HG03558 (cell line): Measurements from ENCODE around the gene APOL6.

Experiments used
- ATAC-seq: cut with Tn5 transposase; IDR thresholded peaks from one replicate; pipeline ENCODE4 v1.9.1; 2021; ENCODE audit warnings: moderate number of reproducible peaks; ENCODE audit not compliant: unreplicated experiment; ENCODE audit errors: extremely low read depth

Gene APOL6, protein sequence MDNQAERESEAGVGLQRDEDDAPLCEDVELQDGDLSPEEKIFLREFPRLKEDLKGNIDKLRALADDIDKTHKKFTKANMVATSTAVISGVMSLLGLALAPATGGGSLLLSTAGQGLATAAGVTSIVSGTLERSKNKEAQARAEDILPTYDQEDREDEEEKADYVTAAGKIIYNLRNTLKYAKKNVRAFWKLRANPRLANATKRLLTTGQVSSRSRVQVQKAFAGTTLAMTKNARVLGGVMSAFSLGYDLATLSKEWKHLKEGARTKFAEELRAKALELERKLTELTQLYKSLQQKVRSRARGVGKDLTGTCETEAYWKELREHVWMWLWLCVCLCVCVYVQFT

DNA sequence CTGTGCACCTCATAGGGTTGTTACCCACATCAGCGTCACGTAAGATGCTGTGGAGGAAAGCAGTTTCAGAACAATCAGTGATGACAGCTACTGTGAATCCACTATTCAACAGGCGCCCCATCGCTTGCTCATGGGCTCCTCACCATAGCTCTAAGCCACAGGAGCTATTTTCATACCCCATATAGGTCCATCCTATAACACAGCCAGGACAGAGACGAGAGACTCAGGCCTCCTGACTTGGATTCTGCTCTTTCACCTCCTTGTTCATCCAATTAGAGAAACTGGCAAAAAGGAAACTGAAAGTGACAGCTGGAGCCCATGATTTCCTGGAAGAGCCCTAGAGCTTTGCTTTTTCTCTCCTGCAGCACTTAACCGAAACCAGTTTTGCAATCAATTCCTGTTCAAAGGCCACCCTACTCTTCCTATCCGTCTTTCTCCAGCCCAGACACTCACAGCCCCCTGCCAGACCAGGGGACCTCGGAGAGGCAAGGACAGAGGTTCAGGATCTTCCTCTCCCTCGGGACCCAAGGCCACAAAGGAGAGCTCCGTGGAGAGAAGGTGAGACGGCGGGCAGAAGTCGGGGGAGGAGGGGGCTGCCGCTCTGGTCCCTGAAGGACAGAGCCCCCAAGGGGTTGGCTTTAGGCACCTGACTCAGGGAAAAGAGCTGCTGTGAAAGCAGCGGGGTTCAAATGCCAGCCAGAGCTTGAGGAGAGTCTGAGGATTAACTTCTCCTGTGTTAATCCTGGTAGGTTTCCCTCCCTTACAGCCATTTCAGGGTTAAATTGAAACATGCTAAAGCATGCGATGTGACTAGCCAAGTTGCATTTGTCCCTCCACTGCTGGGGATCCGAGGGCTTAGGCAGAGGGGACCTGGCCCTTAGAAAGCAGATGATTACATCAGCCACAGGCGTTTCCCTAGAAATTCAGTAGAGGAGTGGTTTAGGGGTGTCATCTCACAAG, at the start of gene APOL6:
Gene APOL6, plus strand, starts transcription at position 381 of the 960 bp plus-strand sequence. CDS start 7,980 bp downstream, outside the sequence.
- ATAC-seq, result no peak

DNA sequence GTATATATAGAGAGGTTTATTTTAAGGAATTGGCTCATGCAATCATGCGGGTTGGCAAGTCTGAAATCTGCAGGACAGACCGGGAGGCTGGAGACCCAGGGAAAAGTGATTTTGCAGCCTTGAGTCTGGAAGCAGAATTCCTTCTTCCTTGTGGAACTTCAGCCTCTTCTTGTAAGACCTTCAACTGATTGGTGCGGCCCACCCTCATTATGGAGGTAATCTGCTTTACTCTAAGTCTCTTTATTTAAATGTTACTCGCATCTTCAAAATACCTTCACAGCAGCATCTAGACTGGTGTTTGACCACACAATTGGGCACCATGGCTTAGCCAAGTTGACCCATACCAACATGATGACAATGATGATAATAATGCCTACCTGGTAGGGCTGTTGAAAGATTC, 48.9 kb upstream of the APOL6 start:
- ATAC-seq, result no peak

DNA sequence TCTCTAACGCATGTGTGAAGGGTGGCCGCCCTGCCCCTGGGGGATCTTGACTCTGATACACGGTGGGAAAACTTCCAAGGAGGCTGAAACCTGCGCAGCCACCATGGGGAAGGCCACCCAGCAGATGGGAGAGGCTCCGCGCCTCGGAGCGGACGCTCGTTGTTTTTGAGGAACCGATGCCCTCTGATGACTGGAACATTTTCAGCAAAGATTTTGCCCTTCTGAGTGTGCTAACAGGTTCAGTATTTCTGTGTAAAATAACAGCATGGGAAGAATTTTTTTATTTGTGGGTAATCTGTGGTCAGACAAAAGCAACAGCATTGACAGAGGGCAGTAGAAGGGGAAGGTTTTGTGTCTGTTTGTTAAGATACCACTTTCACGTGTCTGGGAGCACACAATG, 47.8 kb upstream of the APOL6 start:
- ATAC-seq, result no peak

DNA sequence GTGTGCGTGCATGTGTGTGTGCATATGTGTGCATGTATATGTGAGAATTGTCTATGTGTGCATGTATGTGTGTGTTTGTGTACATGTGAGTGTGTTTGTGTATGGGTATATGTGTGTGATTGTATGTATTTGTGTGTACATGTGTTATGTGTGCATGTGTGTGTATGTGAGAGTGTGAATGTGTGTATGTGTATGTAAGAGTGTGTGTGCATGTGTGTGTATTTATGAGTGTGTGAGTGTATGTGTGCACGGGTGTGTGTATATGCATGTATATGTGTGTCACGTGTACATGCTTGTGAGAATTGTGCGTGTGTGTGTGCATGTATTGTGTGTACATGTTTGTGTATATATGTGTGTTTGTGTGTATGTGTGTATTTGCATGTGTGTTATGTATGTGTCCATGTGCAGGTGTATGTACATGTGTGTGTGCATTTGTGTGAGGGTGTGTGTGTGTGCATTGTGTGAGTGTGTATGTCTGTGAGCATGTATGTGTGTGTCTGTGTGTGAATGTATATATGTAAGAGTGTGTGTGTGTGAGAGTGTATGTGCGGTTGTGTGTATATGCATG, 47.1 kb upstream of the APOL6 start:
- ATAC-seq, result no peak

DNA sequence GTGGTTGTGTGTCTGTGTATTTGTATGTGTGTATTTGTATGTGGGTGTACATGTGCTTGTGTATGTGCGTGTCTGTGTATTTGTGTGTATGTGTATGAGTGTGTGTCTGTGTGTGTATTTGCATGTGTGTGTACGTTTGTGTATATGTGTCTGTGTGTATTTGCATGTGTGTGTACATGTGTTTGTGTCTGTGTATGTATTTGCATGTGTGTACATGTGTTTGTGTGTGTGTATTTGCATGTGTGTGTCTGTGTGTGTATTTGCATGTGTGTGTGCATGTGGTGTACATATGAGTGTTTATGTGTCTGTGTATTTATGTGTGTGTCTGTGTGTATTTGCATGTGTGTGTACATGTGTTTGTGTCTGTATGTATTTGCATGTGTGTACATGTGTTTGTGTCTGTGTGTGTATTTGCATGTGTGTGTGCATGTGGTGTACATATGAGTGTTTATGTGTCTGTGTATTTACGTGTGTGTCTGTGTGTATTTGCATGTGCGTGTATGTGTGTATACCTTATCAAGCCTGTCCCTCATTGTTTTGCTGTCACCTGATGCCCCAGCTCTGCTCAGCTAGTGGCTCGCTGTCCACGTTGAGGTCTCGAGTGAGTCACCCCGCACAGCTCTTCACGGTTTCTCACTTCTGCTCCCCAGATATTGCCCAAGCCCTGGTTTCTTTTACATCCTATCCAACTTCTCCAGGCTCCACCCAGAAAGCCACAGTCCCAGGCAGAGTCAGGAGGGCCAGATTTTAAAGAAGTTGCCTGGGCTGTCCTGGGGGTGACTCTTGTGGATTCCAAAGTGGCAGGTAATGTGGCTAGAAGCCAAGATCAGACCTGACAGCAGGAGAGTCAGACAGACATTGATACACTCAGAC, 46.3 kb upstream of the APOL6 start:
- ATAC-seq, result no peak

DNA sequence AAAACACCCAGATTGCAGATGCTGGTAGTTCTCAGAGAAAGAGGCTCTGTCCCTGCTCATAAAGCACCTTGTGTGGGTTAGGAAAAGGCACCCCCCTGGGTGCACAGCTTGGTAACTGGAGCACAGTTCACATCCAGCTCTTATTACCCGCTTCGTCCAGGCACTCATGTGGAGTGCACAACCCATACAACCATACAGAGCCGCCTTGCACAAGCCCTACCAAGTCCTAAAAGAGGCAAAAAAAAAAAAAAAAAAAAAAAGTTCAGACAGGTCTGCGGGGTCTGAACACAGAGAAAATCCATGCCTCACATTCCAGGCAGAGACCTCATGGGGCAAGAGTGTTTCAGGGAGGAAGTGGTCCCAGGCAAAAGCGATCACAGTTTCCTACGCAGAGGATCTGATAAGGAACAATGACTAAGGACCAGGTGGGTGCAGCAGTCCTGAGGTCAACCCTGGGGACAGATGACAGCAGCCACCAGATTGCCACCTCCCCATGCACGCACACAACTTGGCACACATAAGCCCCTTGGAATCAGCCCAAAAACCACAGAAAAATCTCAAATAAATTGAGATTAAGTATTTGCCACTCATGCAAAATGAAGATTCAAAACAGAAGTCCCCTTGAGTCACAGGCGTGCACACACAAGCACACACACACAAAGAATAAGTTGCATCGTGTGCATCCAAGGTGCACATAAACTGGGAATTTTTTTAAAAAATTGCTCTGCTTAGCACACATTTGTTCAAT, 43.5 kb upstream of the APOL6 start:
- ATAC-seq, result no peak

DNA sequence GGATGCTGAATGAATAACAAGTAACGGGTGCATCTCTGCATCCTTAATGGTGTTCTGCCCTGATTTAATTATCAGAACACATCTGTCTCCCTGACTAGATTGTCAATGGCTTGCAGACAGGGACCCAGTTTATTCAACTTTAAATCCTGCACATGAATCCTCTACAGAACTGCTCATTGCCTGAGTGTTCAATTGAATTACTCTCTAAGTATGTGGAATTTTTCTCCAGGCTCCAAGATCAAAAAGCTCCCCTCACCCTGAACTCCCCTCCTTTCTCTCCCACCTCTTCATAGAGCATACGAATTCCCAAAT, 42.9 kb upstream of the APOL6 start:
- no peak for ATAC-seq

DNA sequence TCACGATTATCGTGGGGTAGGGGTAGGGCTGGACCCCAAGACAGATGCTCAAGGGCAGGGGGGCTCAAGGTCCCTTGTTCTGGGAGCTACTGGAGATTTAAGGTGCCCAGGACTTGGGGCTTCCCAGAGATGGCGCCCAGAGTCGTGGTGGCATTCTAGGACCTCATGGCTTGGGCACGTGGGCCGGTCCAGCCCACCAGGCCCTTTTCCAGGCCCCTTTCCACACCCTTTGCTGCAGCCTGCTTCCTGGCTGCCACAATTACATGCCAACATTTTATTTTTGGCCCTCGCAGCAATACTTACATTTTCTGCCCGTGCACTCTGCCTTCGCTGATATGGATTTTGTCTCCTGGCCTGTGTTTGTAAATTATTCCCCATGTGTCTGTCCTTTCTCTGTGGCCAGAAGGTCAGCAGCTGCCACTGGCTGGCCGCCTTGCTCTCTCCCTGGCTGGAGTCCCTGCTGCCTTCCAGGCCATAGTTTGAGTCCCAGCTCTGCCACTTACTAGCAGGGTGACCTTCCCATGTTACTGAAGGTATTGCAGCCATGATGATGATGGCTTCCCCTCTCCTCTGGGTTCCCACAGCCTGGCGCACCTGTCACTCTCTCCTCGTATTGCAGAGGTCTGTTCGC, 42.3 kb upstream of the APOL6 start:
- ATAC-seq, result no peak

DNA sequence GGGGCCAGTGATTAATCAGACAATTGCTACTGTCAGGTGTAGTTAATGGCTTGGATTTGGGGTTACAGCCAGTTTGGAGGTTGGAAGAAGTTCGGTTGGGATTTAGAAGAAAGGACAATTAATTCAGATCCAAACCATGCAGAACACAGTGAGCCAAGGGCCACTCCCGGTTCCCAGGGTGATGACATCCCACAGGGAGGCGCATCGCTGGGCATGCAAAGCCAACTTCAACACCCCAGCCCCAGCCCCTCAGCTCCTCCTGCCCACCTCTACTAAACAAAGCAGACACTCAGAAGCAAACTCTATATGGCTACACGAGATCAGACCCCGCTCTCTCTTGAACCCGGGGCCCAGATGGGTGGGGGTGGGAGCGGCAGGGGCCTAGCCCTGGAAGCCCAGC, 41.3 kb upstream of the APOL6 start:
- no peak for ATAC-seq

DNA sequence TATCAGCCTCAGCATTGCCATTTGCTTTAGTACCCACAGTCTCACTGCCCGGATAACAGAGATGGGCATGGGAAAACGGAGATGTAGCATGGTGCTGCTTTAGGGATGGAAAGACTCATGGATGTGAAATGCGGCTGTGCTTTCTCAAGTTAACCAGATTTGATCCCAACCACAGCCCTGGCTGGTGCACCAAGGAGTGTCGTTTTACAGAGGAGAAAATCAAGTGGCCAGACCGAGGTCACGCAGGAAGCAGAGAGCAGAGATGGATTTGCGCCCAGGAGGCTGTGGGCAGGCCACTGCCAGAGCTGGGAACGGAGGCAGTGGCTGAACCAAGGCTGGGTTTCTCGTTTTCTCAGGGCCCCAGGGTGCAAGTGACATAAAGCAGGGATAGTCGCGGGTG, 40.2 kb upstream of the APOL6 start:
- no peak for ATAC-seq

DNA sequence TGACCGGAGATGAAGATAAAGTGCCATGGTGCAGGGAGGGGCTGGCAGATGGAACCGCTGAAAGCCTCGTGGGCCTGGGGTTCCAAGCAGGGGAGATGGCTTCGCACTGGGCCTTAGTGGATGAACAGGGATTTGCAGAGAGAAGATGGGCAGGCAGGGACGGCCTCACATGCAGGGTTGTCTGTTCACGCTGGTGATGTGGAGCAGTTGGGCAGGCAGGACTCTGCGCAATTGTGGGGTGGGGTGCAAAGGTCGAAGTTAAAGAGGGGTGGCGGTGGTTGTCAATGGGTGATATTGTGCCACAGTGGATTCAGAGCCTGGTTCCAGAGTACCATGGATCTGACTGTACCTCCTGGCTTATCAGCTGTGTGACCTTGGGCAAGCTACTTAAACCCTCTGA, 39.0 kb upstream of the APOL6 start:
- no peak for ATAC-seq

DNA sequence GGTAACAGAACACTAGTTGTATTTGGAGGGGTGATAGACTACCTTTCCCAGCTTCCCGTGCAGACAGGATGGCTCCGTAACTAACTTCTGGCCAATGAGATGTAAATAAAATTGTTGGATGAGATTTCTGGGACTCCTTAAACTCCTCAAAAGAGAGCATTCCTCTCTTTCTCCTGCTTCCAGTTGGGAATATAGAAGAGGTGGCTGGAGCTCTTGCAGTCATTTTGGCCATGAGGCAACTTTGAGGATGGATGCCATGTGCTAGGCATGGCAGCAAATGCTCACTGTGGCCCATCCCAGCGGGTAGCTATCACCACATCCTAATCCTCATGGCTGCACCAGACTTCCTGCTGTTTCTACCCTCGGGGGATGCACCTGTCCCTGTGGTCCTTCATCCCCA, 38.5 kb upstream of the APOL6 start:
- no peak for ATAC-seq

DNA sequence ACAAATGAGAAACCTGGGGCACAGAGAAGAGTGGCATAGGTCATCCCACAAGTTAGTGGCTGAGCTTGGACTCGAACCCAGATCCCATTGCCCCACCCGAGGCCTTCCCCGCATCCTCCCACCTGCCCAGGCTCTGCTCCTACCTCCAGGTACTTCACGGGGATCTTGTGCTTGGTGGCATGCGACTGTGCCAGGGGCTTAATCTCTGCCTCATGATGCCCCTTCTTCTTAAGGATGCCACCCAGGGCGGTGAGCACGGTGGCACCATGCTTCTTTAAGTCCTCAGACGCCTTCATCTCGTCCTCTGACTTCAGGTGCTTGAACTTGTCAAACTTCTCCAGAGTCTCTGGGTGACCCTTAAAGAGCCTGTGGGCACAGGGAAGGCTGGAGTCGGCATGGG, 37.5 kb upstream of the APOL6 start:
- ATAC-seq, result no peak

DNA sequence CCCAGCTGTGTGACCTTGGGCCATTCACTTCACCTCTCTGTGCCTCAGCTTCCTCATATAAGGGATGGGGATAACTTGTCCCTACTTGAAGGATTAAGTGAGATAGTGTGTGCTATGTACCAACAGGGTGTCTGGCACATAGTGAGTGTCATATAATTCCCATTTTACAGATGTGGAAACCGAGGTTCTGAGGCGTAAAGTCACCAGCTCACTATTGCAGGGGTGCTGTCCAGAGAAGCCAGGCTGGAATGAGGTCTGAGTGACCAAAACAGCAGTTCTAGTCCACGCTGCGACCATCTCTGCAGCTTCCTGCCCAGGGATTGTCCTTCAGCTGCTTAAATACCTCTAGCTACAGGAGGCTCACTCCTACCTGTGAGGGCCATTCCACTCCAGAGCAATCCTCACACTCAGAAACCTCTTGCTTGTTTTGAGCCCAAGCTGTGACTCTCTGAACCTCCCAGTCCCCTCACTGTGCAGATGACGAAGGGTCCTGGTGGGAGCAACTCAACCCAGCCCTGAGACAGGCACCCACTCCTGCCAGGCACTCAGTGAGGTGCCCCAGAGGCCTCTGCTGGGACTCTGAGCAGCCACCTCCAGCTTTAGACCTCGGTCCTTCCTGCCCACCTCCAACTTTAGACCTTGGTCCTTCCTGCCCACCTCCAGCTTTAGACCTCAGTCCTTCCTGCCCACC, 36.9 kb upstream of the APOL6 start:
- ATAC-seq, result no peak

DNA sequence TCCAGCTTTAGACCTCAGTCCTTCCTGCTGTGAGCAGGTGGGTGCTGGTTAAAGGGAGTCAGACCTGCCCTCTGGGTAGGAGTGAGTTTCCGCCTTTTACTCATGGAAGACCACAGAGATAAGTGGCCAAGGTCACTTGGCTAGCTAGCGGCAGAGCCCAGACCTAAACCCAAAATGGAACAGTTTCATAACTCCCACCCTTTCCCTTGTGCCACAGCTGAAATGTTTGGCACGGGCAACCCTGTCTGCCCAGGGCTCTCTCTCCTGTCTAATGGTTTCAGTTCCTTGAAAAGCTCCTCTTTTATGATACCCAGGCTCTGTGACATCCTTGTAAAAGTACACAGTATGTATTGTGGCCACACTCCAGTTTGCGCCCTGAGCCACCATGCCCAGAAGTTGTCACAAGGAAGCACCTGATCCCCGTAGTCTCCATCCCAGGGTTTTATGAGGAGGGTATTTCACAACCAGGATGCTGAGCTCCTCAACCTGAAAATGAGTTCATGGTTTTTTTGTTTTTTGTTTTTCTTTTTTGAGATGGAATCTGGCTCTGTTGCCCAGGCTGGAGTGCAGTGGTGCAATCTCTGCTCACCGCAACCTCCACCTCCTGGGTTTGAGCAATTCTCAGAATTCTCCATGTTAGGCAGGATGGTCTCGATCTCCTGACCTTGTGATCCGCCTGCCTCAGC, 36.2 kb upstream of the APOL6 start:
- no peak for ATAC-seq

DNA sequence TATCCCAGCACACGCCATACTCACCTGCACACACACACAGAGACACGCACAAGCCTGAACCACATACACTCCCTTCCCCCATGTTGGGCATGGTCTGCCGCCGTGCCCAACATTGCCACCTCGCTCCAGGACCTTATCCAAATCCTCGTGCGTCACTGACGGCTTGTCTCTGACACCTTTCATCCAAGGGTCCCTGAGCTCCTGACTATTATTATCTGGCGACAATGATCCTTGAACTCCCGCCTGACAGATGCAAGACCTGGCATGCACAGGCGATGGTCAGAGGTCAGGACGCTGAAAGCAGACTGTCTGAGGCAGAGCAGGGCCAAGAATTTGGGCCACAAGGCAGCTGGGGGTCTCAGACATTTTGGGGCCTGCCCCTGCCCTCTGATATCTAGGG, 35.3 kb upstream of the APOL6 start:
- ATAC-seq, result no peak

DNA sequence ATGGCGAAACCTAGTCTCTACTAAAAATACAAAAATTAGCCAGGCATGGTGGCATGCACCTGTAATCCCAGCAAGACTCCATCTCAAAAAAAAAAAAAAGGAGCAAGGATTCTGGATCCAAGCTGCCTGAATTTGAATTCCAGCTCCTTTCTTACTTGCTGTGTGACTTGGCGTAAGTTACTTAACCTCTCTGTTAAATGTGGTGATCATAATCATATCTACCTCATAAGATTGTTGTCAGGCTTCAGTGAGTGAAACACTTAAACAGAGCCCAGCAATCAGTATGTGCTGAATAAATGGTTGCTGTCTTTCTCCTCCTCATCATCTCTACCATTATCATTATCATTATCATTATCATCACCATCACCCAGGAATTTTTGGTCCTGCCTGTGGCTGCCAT, 33.8 kb upstream of the APOL6 start:
- no peak for ATAC-seq

DNA sequence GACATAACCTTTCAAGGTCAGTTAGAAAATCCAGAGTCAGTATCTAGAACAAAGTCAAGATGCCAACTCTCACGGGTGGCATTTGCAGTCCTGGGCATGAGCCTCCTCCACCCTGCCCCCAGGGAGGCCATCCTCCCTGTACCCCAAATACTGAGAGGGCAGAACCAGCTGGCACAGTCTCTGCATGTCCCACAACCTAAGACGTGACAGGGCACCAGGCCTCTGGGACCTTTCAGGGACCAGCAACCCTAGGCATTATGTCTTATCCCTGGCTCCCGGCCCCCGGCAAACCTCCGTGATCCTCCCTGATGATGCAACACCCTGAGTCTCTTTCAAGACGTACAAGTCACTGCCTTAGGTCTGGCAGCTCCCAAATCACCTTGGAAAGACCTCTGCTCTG, 33.1 kb upstream of the APOL6 start:
- no peak for ATAC-seq
